ENCODE measurements around the gene PHYKPL. TPM values are rescaled to one million over a fixed set of nuclear protein-coding genes. Genes with fewer than 3 reads are reported as not detected.
"Not testable (repeated sequence)": the region's sequence is repeated elsewhere in the genome, so short reads cannot be mapped to it uniquely, and the experiment has no call there.

The PHYKPL gene
- total RNA-seq, 4 donors from 2014 or later: 37.3 to 51.2 (median 41.6) TPM

DNA sequence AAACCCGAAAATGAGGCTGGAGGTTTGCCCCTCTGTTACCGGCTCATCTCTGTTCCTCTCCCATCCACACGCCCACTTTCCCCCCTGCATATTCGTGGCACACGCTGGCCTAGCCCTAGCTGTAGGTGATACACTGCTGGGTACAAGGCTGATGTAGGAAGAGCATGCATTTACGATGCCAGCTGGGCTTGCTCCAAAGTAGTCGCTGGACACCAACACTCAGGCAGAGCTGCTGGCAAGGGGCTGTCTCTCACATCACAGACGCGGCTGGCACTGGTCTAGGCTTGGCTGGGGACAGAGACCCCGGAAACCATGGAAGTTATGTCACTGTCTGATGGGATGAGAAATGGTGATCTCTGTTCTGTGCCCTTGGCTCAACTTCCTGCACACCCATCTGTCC, 9.8 kb upstream of the PHYKPL start:
- ATAC-seq: no peak
- Histone ChIP-seq H3K27me3 (peaks cover 11% of the 10 kb centered on the region), H3K36me3 (no peaks in the 10 kb centered on the region), H3K4me1 (peaks cover 0 to 19% (median 0%) of the 10 kb centered on the region in 3 donors), H3K4me3 (no peak overlapping the region), H3K9me3 (no peaks in the 10 kb centered on the region), H3K27ac (no peak overlapping the region)
- TF ChIP-seq, protein P1, sequence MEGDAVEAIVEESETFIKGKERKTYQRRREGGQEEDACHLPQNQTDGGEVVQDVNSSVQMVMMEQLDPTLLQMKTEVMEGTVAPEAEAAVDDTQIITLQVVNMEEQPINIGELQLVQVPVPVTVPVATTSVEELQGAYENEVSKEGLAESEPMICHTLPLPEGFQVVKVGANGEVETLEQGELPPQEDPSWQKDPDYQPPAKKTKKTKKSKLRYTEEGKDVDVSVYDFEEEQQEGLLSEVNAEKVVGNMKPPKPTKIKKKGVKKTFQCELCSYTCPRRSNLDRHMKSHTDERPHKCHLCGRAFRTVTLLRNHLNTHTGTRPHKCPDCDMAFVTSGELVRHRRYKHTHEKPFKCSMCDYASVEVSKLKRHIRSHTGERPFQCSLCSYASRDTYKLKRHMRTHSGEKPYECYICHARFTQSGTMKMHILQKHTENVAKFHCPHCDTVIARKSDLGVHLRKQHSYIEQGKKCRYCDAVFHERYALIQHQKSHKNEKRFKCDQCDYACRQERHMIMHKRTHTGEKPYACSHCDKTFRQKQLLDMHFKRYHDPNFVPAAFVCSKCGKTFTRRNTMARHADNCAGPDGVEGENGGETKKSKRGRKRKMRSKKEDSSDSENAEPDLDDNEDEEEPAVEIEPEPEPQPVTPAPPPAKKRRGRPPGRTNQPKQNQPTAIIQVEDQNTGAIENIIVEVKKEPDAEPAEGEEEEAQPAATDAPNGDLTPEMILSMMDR (IDR thresholded peaks at IDR 0.05): no peak
- TF ChIP-seq POLR2A (IDR thresholded peaks at IDR 0.05): no peak
- TF ChIP-seq POLR2AphosphoS5 (IDR thresholded peaks at IDR 0.05): no peak
- no peak for TF ChIP-seq EP300 (IDR thresholded peaks at IDR 0.05)
- WGBS, 2 donors (ENCODE audit: low coverage in 1 of 2): 78 to 79% methylated on average over 6 to 9 of the region's 10 CpGs

DNA sequence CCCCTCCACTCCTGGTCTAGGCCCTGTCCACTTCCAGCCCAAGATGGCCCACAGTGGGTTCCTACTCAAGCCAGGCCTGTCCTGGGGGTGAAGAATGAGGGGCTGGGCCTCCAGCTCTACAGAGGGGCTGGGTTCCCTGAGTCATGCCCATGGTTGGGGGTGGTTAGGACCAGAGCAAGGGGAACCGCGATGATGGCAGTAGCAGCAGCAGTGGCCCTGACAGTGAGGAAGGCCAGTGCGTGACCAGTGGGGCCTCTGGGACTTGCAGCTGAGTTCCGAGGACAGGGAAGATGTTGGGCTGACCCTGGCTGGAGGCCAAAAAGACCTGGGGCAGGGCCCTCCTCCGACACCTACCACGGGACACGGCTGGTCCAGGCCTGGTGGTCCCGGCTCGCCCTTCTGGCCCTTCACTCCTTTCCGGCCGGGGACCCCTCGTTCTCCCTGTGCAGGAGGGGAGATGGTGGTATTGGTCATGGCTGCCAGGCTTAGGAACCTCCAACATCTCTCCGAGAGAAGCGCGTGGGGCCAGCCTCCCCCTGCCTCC, 9.2 kb upstream of the PHYKPL start:
- Histone ChIP-seq H3K9me3 (no peaks in the 10 kb centered on the region), H3K36me3 (no peaks in the 10 kb centered on the region), H3K4me1 (peaks cover 0 to 26% (median 0%) of the 10 kb centered on the region in 3 donors), H3K27me3 (peaks cover 7% of the 10 kb centered on the region), H3K27ac (peak overlapping the region in 1 of 4 donors; percentile 57), H3K4me3 (no peak overlapping the region)
- peak; percentile 56 for ATAC-seq
- 80 to 100% methylated on average over 1 of the region's 15 CpGs for WGBS, 2 donors (ENCODE audit: low coverage in 1 of 2)
- TF ChIP-seq EP300 (IDR thresholded peaks at IDR 0.05) (no peak), POLR2AphosphoS5 (IDR thresholded peaks at IDR 0.05) (no peak), POLR2A (IDR thresholded peaks at IDR 0.05) (no peak)
- TF ChIP-seq, protein P1 (IDR thresholded peaks at IDR 0.05): no peak

DNA sequence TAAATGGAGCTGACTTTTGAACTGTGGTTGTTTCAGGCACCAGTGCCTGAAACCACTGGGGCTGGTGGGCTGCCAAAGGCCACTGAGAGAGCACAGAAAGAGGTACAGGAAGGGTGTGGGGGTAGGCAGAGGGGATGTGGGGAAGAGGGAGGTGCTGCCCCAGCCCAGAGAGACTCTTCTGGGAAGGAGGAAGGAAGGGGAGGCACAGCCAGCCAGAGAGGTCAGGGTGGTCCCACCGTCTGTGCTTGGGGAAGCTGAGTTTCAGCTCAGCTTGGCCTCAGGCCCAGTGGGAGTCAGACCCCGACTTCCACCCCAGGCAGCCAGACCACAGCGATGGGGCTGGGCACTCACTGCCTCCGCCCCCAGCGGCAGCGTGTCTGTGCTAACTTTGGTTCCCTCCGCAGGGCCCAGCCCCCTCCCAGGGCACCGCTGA, 8.6 kb upstream of the PHYKPL start:
- Histone ChIP-seq H3K4me1 (peaks cover 0 to 31% (median 0%) of the 10 kb centered on the region in 3 donors), H3K27ac (peak overlapping the region in 2 of 4 donors; percentile 43 to 57), H3K4me3 (no peak overlapping the region), H3K27me3 (peaks cover 2% of the 10 kb centered on the region), H3K9me3 (no peaks in the 10 kb centered on the region), H3K36me3 (no peaks in the 10 kb centered on the region)
- no CpG with 5 or more reads among the region's 8 CpGs for WGBS, 2 donors (ENCODE audit: low coverage in 1 of 2)
- peak; percentile 54 for ATAC-seq
- TF ChIP-seq EP300 (IDR thresholded peaks at IDR 0.05) (no peak), POLR2A (IDR thresholded peaks at IDR 0.05) (no peak), POLR2AphosphoS5 (IDR thresholded peaks at IDR 0.05) (no peak)
- TF ChIP-seq, protein P1 (IDR thresholded peaks at IDR 0.05): no peak

DNA sequence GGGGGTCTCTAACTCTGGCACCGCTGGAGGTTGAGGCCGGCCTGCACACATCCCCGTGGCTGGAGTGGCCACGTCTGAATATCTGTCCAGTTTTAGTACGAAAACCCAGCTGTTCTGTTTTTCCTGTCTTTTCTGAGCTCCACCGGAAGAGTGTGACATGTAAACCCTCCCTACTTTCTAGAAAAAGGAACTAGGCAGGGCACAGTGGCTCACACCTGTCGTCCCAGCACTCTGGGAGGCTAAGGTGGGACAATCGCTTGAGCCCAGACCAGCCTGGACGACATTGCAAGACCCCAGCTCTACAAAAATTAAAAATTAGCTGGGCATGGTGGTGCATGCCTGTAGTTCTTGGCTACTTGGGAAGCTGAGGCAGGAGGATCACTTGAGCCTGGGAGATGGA, 8.2 kb upstream of the PHYKPL start:
- no peaks in the 10 kb centered on the region for H3K36me3 ChIP-seq
- H3K27me3 ChIP-seq: no peaks in the 10 kb centered on the region
- H3K27ac ChIP-seq: peak overlapping the region in 3 of 4 donors; percentile 43 to 62 (median 47)
- H3K4me1 ChIP-seq: peaks cover 0 to 34% (median 0%) of the 10 kb centered on the region in 3 donors
- no peak for TF ChIP-seq EP300 (IDR thresholded peaks at IDR 0.05)
- no peak for TF ChIP-seq POLR2AphosphoS5 (IDR thresholded peaks at IDR 0.05)
- TF ChIP-seq, protein P1 (IDR thresholded peaks at IDR 0.05): no peak
- no peak for TF ChIP-seq POLR2A (IDR thresholded peaks at IDR 0.05)
- no peaks in the 10 kb centered on the region for H3K9me3 ChIP-seq
- no peak for ATAC-seq
- no peak overlapping the region for H3K4me3 ChIP-seq
- 90% methylated on average over 2 of the region's 9 CpGs; no CpG with 5 or more reads in 1 of the 2 donors for WGBS, 2 donors (ENCODE audit: low coverage in 1 of 2)

DNA sequence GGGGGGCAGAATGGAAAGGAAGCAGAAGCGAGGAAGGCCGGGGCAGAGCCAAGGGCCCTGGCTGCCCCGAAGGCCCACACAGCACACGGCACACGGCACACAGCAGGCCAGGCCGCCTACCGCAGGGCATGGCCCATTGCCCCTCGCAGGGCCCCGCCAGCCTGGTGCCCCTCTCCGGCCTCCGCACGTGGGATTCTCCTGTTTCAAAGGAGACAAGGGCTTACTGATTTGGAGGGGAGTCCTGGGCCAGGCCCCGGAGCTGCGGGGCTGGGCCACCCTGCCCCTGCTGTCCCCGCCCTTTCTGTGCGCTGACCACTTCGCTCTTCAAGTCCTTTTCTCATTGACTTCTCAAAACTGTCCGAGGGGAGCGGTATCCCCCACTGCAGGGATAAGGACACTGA, 7.7 kb upstream of the PHYKPL start:
- WGBS, 2 donors (ENCODE audit: low coverage in 1 of 2): 70 to 95% methylated on average over 2 to 8 of the region's 19 CpGs
- TF ChIP-seq, protein P1 (IDR thresholded peaks at IDR 0.05): no peak
- TF ChIP-seq EP300 (IDR thresholded peaks at IDR 0.05) (no peak), POLR2AphosphoS5 (IDR thresholded peaks at IDR 0.05) (no peak), POLR2A (IDR thresholded peaks at IDR 0.05) (no peak)
- H3K36me3 ChIP-seq: no peaks in the 10 kb centered on the region
- H3K4me1 ChIP-seq: peaks cover 0 to 37% (median 0%) of the 10 kb centered on the region in 3 donors
- no peaks in the 10 kb centered on the region for H3K9me3 ChIP-seq
- no peak for ATAC-seq
- no peaks in the 10 kb centered on the region for H3K27me3 ChIP-seq
- H3K4me3 ChIP-seq: no peak overlapping the region
- H3K27ac ChIP-seq: peak overlapping the region in 3 of 4 donors; percentile 43 to 62 (median 47)

DNA sequence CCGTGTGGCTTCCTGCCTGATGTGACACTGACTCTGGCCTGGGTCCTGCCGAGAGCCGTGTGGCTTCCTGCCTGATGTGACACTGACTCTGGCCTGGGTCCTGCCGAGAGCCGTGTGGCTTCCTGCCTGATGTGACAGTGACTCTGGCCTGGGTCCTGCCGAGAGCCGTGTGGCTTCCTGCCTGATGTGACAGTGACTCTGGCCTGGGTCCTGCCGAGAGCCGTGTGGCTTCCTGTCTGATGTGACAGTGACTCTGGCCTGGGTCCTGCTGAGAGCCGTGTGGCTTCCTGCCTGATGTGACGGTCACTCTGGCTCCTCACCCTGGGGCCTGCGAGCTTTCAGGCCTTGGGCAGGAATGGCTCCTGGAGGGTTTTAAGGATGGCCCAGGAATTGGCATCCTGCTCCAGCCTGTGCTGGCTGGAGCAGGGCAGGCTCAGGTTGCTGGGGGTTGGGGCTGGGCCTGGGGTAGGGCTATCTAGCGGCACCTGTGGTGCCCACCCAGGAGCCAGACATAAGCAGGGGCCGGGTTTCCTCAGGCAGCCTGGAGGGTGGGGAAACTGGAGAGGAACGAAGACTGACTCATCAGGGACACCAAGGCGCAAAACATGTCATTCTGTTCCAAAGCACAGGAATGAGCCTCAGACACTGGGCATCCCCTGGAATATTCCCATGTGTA, 7.2 kb upstream of the PHYKPL start:
- not testable (repeated sequence) for ATAC-seq, H3K9me3 ChIP-seq, H3K27me3 ChIP-seq, H3K4me3 ChIP-seq, H3K36me3 ChIP-seq
- peaks cover 0 to 43% (median 0%) of the 10 kb centered on the region in 3 donors for H3K4me1 ChIP-seq
- peak overlapping the region in 3 of 4 donors; percentile 43 to 62 (median 47) for H3K27ac ChIP-seq
- WGBS, 2 donors (ENCODE audit: low coverage in 1 of 2): 100% methylated on average over 1 of the region's 16 CpGs; no CpG with 5 or more reads in 1 of the 2 donors
